Progenitor cell of endocrine pancreas (in vitro differentiated cells): ENCODE data around the gene RELT. TPM values are rescaled to one million over a fixed set of nuclear protein-coding genes. Genes with fewer than 3 reads are reported as not detected.

Experiments
- DNase-seq: peaks from one replicate; pipeline ENCODE4 v3.0.0; 2021; ENCODE audit warnings: low spot score; ENCODE audit not compliant: unreplicated experiment
- H3K27ac Mint-ChIP-seq: 2 replicates; pipeline ENCODE4 v1.8.0; 2021; ENCODE audit warnings: mild to moderate bottlenecking, moderate library complexity, mixed read lengths
- H3K27me3 Mint-ChIP-seq: 2 replicates; pipeline ENCODE4 v1.8.0; 2021; ENCODE audit warnings: mixed read lengths
- H3K36me3 Mint-ChIP-seq: 2 replicates; pipeline ENCODE4 v1.8.0; 2022; ENCODE audit warnings: mixed read lengths; ENCODE audit not compliant: insufficient read depth
- H3K4me1 Mint-ChIP-seq: 2 replicates; pipeline ENCODE4 v1.8.0; 2021; ENCODE audit warnings: low read depth, mixed read lengths
- H3K4me3 Mint-ChIP-seq: 2 replicates; pipeline ENCODE4 v1.8.0; 2021; ENCODE audit warnings: low read depth, mild to moderate bottlenecking, moderate library complexity, mixed read lengths
- H3K9me3 Mint-ChIP-seq: 2 replicates; pipeline ENCODE4 v1.8.0; 2021; ENCODE audit warnings: low read depth, mixed read lengths
- total RNA-seq: library from RNA; stranded (reverse); gene quantifications from 2 replicates; pipeline ENCODE4 v1.2.1, GENCODE V29; 2021
- TF ChIP-seq, protein P1 (sequence below): fragments of 200-600 bp; sonication (generic); IDR thresholded peaks from one replicate; pipeline ENCODE4 v1.5.0; 2021; ENCODE audit warnings: antibody characterized with exemption, mild to moderate bottlenecking; ENCODE audit not compliant: unreplicated experiment

Gene RELT
- total RNA-seq, 1 donor from 2014 or later: 5.3 TPM

DNA sequence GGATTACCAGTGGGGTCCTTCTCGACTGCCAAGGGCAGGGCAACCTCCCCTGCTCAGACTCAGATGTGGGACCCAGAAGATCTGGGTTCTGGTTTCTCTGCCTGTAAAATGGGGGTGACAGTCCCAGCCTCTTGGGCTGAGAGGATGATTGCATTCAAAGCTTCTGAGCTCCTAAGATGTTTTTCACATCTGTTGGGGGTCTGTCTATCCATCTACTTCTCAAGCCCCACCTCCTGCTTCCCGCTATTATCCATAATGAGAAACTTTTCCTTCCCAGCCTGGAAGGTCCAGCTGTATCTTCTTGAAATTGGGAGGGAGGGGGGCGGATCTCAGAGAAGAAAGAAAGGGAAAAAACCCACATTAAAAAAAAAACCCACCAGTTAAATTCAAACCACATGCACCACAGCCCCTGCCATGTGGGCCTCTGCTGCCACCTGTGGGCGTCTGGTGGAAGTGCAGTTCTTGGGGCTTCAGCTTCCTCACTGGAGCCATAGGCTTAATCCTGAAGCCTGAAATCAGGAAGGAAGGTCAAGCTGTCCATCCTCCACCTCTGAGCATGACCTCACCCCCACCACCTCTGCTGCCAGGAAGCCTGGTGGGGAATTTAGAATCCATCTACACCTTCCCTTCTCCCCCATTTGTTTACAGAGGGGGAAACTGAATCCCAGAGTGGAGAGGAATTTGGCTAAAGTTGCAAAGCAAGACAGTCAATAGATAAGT is 40.8 kb upstream of the RELT start:
- no peaks in the 10 kb centered on the region for H3K36me3 Mint-ChIP-seq
- H3K4me3 Mint-ChIP-seq: no peak overlapping the region
- no peaks in the 10 kb centered on the region for H3K27me3 Mint-ChIP-seq
- DNase-seq: peak; percentile 90
- H3K27ac Mint-ChIP-seq: peak overlapping the region; percentile 71
- no peaks in the 10 kb centered on the region for H3K9me3 Mint-ChIP-seq
- peaks cover 44% of the 10 kb centered on the region for H3K4me1 Mint-ChIP-seq
- TF ChIP-seq, protein P1, sequence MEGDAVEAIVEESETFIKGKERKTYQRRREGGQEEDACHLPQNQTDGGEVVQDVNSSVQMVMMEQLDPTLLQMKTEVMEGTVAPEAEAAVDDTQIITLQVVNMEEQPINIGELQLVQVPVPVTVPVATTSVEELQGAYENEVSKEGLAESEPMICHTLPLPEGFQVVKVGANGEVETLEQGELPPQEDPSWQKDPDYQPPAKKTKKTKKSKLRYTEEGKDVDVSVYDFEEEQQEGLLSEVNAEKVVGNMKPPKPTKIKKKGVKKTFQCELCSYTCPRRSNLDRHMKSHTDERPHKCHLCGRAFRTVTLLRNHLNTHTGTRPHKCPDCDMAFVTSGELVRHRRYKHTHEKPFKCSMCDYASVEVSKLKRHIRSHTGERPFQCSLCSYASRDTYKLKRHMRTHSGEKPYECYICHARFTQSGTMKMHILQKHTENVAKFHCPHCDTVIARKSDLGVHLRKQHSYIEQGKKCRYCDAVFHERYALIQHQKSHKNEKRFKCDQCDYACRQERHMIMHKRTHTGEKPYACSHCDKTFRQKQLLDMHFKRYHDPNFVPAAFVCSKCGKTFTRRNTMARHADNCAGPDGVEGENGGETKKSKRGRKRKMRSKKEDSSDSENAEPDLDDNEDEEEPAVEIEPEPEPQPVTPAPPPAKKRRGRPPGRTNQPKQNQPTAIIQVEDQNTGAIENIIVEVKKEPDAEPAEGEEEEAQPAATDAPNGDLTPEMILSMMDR: peak; percentile 97

DNA sequence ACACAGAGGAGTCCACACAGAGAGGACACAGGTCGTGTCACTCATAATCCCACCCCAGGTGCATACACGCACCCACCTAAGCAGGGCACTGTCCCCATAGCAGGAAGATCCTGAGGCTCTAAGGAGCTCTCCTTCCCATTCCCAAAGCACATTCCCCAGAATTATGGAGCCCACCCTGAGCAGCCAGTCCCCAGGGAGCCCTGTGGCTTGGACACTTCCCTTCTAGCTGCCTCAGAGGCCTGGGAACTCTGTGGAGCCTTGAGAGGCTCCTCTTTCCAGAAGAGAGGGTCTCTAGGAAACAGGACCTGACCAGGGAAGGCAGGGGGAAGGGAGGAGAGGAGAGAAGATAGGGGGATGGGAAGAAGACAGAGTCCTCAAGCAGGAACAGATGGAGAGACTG is 38.4 kb upstream of the RELT start:
- Mint-ChIP-seq H3K9me3 (no peaks in the 10 kb centered on the region), H3K4me3 (no peak overlapping the region), H3K27me3 (peaks cover 4% of the 10 kb centered on the region), H3K36me3 (no peaks in the 10 kb centered on the region), H3K4me1 (peaks cover 26% of the 10 kb centered on the region), H3K27ac (no peak overlapping the region)
- no peak for DNase-seq
- TF ChIP-seq, protein P1: no peak

DNA sequence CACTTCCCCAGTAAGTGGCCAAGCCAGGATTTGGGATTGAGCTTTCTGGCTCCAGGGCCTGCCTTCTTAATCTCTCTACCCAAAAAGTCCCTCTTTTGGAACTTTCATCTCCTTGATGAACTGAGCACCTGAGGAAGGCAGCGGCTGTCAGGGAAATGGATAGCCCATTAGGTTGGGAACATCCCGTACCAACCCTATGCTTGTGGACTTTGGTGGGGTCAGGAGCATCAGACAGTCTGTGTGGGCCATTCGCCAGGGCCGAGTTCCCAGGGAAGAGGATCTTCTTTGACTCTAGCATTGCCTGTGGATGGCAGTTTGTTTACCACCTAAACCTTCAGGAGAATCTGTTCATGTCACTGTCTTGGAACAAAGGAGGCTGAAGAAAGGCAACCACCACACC is 37.9 kb upstream of the RELT start:
- TF ChIP-seq, protein P1: no peak
- no peak for DNase-seq
- Mint-ChIP-seq H3K27ac (no peak overlapping the region), H3K27me3 (peaks cover 4% of the 10 kb centered on the region), H3K9me3 (no peaks in the 10 kb centered on the region), H3K4me3 (no peak overlapping the region), H3K4me1 (peaks cover 21% of the 10 kb centered on the region), H3K36me3 (no peaks in the 10 kb centered on the region)

DNA sequence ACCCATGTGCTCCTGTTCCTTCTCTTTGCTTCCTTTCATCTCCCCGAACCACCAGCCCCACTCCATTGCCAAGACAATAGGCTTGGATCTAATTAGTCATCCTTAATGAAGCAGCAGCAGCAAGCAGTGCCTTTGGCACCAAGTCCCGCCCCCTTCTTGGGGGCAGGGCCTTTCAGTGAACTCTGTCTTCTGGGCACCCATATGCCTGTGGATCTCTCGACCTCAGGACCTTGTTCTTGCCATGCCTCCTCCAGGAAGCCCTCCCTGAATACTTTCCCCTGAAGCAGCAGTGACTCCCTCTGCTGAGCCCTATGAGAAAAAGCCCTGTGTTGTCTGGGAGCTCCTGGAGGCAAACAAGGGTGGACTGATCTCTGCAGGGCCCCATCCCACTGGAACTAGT is 36.0 kb upstream of the RELT start:
- DNase-seq: no peak
- H3K27ac Mint-ChIP-seq: no peak overlapping the region
- H3K36me3 Mint-ChIP-seq: no peaks in the 10 kb centered on the region
- H3K4me3 Mint-ChIP-seq: no peak overlapping the region
- TF ChIP-seq, protein P1: no peak
- peaks cover 4% of the 10 kb centered on the region for H3K27me3 Mint-ChIP-seq
- H3K9me3 Mint-ChIP-seq: no peaks in the 10 kb centered on the region
- H3K4me1 Mint-ChIP-seq: peaks cover 8% of the 10 kb centered on the region

DNA sequence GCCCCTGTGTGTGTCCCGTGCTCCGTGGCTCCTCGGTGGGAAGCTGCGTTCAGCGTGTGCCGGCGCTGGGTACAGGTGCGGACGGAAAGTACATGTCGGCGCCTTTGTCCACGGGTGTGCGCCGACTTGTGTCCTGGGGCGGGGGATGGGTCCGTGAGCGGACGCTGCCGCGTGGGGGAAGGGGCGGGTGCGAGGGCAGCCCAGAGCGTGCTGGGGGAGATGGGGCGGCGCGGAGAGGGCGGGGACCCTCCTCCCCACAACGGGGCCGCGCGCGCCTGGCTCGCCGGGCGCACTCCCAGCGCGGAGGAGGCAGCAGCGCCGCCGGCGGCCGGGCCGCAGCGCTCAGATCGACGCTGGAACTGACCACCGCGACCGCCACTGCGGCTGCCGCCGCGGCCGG is 33.6 kb upstream of the RELT start:
- no peaks in the 10 kb centered on the region for H3K9me3 Mint-ChIP-seq
- peak; percentile 34 for DNase-seq
- H3K36me3 Mint-ChIP-seq: peaks cover 2% of the 10 kb centered on the region
- peaks cover 9% of the 10 kb centered on the region for H3K4me1 Mint-ChIP-seq
- H3K4me3 Mint-ChIP-seq: peak overlapping the region; percentile 75
- H3K27ac Mint-ChIP-seq: peak overlapping the region; percentile 91
- TF ChIP-seq, protein P1: peak; percentile 32
- peaks cover 4% of the 10 kb centered on the region for H3K27me3 Mint-ChIP-seq
